Measurements from ENCODE around the gene GCSH. TPM values are rescaled to one million over a fixed set of nuclear protein-coding genes. Genes with fewer than 3 reads are reported as not detected.

GCSH gene
- total and polyA plus RNA-seq, 2 donors, result 30.0 to 36.5 TPM

- Histone ChIP-seq H3K36me3 (ENCODE audit: insufficient read depth) (no peaks in the 10 kb centered on the region), H3K4me1 (ENCODE audit: insufficient read depth) (no peaks in the 10 kb centered on the region), H3K27ac (ENCODE audit: low read depth) (no peak overlapping the region), H3K4me3 (ENCODE audit: low read depth, low read length) (no peak overlapping the region)
- no peak for DNase-seq (ENCODE audit: extremely low spot score)
- 95% methylated on average over 5 of the region's 5 CpGs for WGBS
Measured at GRCh38 chr16:81088836-81089235, 7.4 kb downstream of the GCSH start.

GRCh38 chr16:81081014-81081413, 15.2 kb downstream of the GCSH start:
- H3K36me3 ChIP-seq (ENCODE audit: insufficient read depth), result no peaks in the 10 kb centered on the region
- 97% methylated on average over 4 of the region's 4 CpGs for WGBS

GRCh38 chr16:81080233-81080632, 16.0 kb downstream of the GCSH start:
- Histone ChIP-seq H3K4me3 (ENCODE audit: low read depth, low read length) (no peak overlapping the region), H3K4me1 (ENCODE audit: insufficient read depth) (no peaks in the 10 kb centered on the region), H3K36me3 (ENCODE audit: insufficient read depth) (no peaks in the 10 kb centered on the region), H3K27ac (ENCODE audit: low read depth) (no peak overlapping the region)
- DNase-seq (ENCODE audit: extremely low spot score), result no peak
- 83% methylated on average over 1 of the region's 1 CpG for WGBS

More at GRCh38 chr16:81081014-81081413, 15.2 kb downstream of the GCSH start:
- no peak overlapping the region for H3K4me3 ChIP-seq (ENCODE audit: low read depth, low read length)
- H3K4me1 ChIP-seq (ENCODE audit: insufficient read depth), result no peaks in the 10 kb centered on the region
- DNase-seq (ENCODE audit: extremely low spot score), result no peak
- H3K27ac ChIP-seq (ENCODE audit: low read depth), result no peak overlapping the region

- Histone ChIP-seq H3K36me3 (ENCODE audit: insufficient read depth) (no peaks in the 10 kb centered on the region), H3K4me3 (ENCODE audit: low read depth, low read length) (peak within 1 kb of the TSS; percentile 39), H3K4me1 (ENCODE audit: insufficient read depth) (no peaks in the 10 kb centered on the region), H3K27ac (ENCODE audit: low read depth) (peak within 1 kb of the TSS; percentile 96)
- DNase-seq (ENCODE audit: extremely low spot score), result peak; percentile 93
- whole genome bisulfite sequencing, result 11% methylated on average over 59 of the region's 59 CpGs
Measured at GRCh38 chr16:81077076-81077940, 18.9 kb downstream of the GCSH start, which contains the start of gene C16orf46. Gene C16orf46 (minus strand): TSS chr16:81077238. CDS start chr16:81063955, 13,283 bp downstream.

GRCh38 chr16:81076566-81077075, 19.6 kb downstream of the GCSH start:
- under 1% methylated on average over 27 of the region's 27 CpGs for WGBS
- no peaks in the 10 kb centered on the region for H3K36me3 ChIP-seq (ENCODE audit: insufficient read depth)

GRCh38 chr16:81073560-81074330, 22.4 kb downstream of the GCSH start:
- no peaks in the 10 kb centered on the region for H3K4me1 ChIP-seq (ENCODE audit: insufficient read depth)
- 64% methylated on average over 5 of the region's 5 CpGs for WGBS
- no peak overlapping the region for H3K27ac ChIP-seq (ENCODE audit: low read depth)
- H3K36me3 ChIP-seq (ENCODE audit: insufficient read depth), result no peaks in the 10 kb centered on the region
- no peak overlapping the region for H3K4me3 ChIP-seq (ENCODE audit: low read depth, low read length)
- DNase-seq (ENCODE audit: extremely low spot score), result no peak

More at GRCh38 chr16:81076566-81077075, 19.6 kb downstream of the GCSH start:
- H3K4me3 ChIP-seq (ENCODE audit: low read depth, low read length), result peak overlapping the region; percentile 39
- peak overlapping the region; percentile 12 for H3K27ac ChIP-seq (ENCODE audit: low read depth)
- peak; percentile 86 for DNase-seq (ENCODE audit: extremely low spot score)
- no peaks in the 10 kb centered on the region for H3K4me1 ChIP-seq (ENCODE audit: insufficient read depth)

GRCh38 chr16:81071805-81072204, 24.4 kb downstream of the GCSH start:
- DNase-seq (ENCODE audit: extremely low spot score), result no peak
- Histone ChIP-seq H3K4me1 (ENCODE audit: insufficient read depth) (no peaks in the 10 kb centered on the region), H3K36me3 (ENCODE audit: insufficient read depth) (no peaks in the 10 kb centered on the region), H3K4me3 (ENCODE audit: low read depth, low read length) (no peak overlapping the region), H3K27ac (ENCODE audit: low read depth) (no peak overlapping the region)
- WGBS, result 80% methylated on average over 4 of the region's 4 CpGs

GRCh38 chr16:81070979-81071378, 25.2 kb downstream of the GCSH start:
- WGBS, result 79% methylated on average over 8 of the region's 8 CpGs
- no peak overlapping the region for H3K4me3 ChIP-seq (ENCODE audit: low read depth, low read length)

GRCh38 chr16:81069063-81069462, 27.1 kb downstream of the GCSH start:
- WGBS, result 91% methylated on average over 4 of the region's 4 CpGs
- Histone ChIP-seq H3K4me3 (ENCODE audit: low read depth, low read length) (no peak overlapping the region), H3K36me3 (ENCODE audit: insufficient read depth) (no peaks in the 10 kb centered on the region), H3K27ac (ENCODE audit: low read depth) (no peak overlapping the region), H3K4me1 (ENCODE audit: insufficient read depth) (no peaks in the 10 kb centered on the region)
- no peak for DNase-seq (ENCODE audit: extremely low spot score)

More at GRCh38 chr16:81070979-81071378, 25.2 kb downstream of the GCSH start:
- H3K36me3 ChIP-seq (ENCODE audit: insufficient read depth), result no peaks in the 10 kb centered on the region
- H3K4me1 ChIP-seq (ENCODE audit: insufficient read depth), result no peaks in the 10 kb centered on the region
- H3K27ac ChIP-seq (ENCODE audit: low read depth), result no peak overlapping the region
- DNase-seq (ENCODE audit: extremely low spot score), result no peak

GRCh38 chr16:81067166-81067565, 29.0 kb downstream of the GCSH start:
- no peak for DNase-seq (ENCODE audit: extremely low spot score)
- 25% methylated on average over 1 of the region's 1 CpG for WGBS
- no peaks in the 10 kb centered on the region for H3K36me3 ChIP-seq (ENCODE audit: insufficient read depth)
- no peak overlapping the region for H3K4me3 ChIP-seq (ENCODE audit: low read depth, low read length)
- H3K27ac ChIP-seq (ENCODE audit: low read depth), result no peak overlapping the region
- no peaks in the 10 kb centered on the region for H3K4me1 ChIP-seq (ENCODE audit: insufficient read depth)

- no peak for DNase-seq (ENCODE audit: extremely low spot score)
- 58% methylated on average over 4 of the region's 4 CpGs for WGBS
Measured at GRCh38 chr16:81066681-81067080, 29.5 kb downstream of the GCSH start.

GRCh38 chr16:81061871-81062608, 34.2 kb downstream of the GCSH start:
- Histone ChIP-seq H3K4me1 (ENCODE audit: insufficient read depth) (no peaks in the 10 kb centered on the region), H3K4me3 (ENCODE audit: low read depth, low read length) (no peak overlapping the region), H3K27ac (ENCODE audit: low read depth) (no peak overlapping the region), H3K36me3 (ENCODE audit: insufficient read depth) (no peaks in the 10 kb centered on the region)
- 77% methylated on average over 10 of the region's 10 CpGs for WGBS
- DNase-seq (ENCODE audit: extremely low spot score), result no peak

More at GRCh38 chr16:81066681-81067080, 29.5 kb downstream of the GCSH start:
- no peaks in the 10 kb centered on the region for H3K4me1 ChIP-seq (ENCODE audit: insufficient read depth)
- H3K27ac ChIP-seq (ENCODE audit: low read depth), result peak overlapping the region; percentile 59
- H3K36me3 ChIP-seq (ENCODE audit: insufficient read depth), result no peaks in the 10 kb centered on the region
- H3K4me3 ChIP-seq (ENCODE audit: low read depth, low read length), result no peak overlapping the region

- WGBS, result 83% methylated on average over 10 of the region's 10 CpGs
- Histone ChIP-seq H3K4me3 (ENCODE audit: low read depth, low read length) (no peak overlapping the region), H3K36me3 (ENCODE audit: insufficient read depth) (peaks cover 1% of the 10 kb centered on the region), H3K4me1 (ENCODE audit: insufficient read depth) (no peaks in the 10 kb centered on the region), H3K27ac (ENCODE audit: low read depth) (no peak overlapping the region)
- no peak for DNase-seq (ENCODE audit: extremely low spot score)
Measured at GRCh38 chr16:81061307-81061640, 34.9 kb downstream of the GCSH start.
